ENCODE data around the gene APP. TPM values are rescaled to one million over a fixed set of nuclear protein-coding genes. Genes with fewer than 3 reads are reported as not detected.

Gene APP
- total RNA-seq, 4 donors from 2014 or later, result 209 to 297 (median 240) TPM

DNA sequence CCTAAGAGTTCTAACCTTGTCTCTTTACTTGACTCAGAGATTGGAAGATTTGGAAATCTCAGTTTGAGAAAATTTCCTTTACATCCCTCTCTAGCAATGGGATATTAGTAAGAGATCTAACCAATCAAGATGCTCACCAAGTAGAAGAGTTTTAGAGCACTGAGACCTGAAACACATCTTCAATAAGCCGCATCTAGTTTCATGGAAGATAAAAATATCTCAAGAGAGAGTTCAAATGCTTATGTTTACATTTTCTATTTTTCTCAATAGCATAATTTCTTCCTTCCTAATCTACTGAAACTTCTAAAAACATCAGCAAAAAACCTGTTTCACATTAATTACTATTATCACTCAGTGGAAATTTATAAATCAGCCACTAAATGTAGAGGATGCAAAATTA, 165.1 kb downstream of the APP start:
- H3K4me1 ChIP-seq, result peaks cover 0 to 3% (median 0%) of the 10 kb centered on the region in 4 donors
- DNase-seq, result no peak
- H3K9me3 ChIP-seq, result no peaks in the 10 kb centered on the region

GRCh38 chr21:26003404-26003803, 167.2 kb downstream of the APP start:
- Histone ChIP-seq H3K4me3 (no peak overlapping the region), H3K9me3 (no peaks in the 10 kb centered on the region), H3K27ac (no peak overlapping the region), H3K36me3 (no peaks in the 10 kb centered on the region), H3K27me3 (no peaks in the 10 kb centered on the region), H3K4me1 (peaks cover 0 to 3% (median 0%) of the 10 kb centered on the region in 4 donors)
- TF ChIP-seq POLR2A (IDR thresholded peaks at IDR 0.05), result no peak
- TF ChIP-seq, protein P1, sequence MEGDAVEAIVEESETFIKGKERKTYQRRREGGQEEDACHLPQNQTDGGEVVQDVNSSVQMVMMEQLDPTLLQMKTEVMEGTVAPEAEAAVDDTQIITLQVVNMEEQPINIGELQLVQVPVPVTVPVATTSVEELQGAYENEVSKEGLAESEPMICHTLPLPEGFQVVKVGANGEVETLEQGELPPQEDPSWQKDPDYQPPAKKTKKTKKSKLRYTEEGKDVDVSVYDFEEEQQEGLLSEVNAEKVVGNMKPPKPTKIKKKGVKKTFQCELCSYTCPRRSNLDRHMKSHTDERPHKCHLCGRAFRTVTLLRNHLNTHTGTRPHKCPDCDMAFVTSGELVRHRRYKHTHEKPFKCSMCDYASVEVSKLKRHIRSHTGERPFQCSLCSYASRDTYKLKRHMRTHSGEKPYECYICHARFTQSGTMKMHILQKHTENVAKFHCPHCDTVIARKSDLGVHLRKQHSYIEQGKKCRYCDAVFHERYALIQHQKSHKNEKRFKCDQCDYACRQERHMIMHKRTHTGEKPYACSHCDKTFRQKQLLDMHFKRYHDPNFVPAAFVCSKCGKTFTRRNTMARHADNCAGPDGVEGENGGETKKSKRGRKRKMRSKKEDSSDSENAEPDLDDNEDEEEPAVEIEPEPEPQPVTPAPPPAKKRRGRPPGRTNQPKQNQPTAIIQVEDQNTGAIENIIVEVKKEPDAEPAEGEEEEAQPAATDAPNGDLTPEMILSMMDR (IDR thresholded peaks at IDR 0.05), result no peak
- no peak for DNase-seq

More for the DNA sequence above, 165.1 kb downstream of the APP start:
- H3K27ac ChIP-seq, result no peak overlapping the region
- H3K27me3 ChIP-seq, result no peaks in the 10 kb centered on the region
- no peaks in the 10 kb centered on the region for H3K36me3 ChIP-seq
- H3K4me3 ChIP-seq, result no peak overlapping the region
- TF ChIP-seq, protein P1 (IDR thresholded peaks at IDR 0.05), result no peak
- TF ChIP-seq POLR2A (IDR thresholded peaks at IDR 0.05), result no peak

GRCh38 chr21:26001356-26001755, 169.2 kb downstream of the APP start:
- Histone ChIP-seq H3K36me3 (no peaks in the 10 kb centered on the region), H3K27ac (no peak overlapping the region), H3K27me3 (no peaks in the 10 kb centered on the region), H3K4me1 (no peaks in the 10 kb centered on the region), H3K9me3 (no peaks in the 10 kb centered on the region), H3K4me3 (no peak overlapping the region)
- no peak for TF ChIP-seq POLR2A (IDR thresholded peaks at IDR 0.05)
- TF ChIP-seq, protein P1 (IDR thresholded peaks at IDR 0.05), result no peak
- DNase-seq, result no peak

DNA sequence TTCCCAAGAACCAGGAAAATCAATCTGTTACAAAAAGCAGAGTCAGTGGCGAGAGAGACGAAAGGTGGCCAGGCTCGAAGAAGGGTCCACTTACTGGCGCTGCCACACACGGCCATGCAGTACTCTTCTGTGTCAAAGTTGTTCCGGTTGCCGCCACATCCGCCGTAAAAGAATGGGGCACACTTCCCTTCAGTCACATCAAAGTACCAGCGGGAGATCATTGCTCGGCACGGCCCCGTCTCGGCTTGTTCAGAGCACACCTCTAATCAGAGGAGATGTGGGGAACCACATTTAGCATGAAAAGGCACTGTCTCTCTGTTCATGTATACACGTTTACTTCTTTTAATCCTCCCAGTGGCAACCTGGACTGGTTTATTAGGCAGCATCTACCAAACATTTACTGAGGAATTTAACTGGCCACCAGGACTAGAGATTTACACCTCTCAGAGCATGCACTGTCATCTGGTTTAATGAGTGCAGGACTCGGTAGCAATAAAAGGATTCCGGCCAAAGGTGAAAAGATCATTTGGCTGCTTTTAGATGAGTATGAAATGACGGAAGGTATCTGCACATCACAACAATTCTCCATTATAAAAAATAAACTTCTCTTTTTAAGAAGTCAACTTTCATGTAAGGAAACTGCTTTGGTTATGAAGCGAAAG, 170.5 kb downstream of the APP start:
- DNase-seq, result peak; percentile 31 to 66 (median 52)
- no peaks in the 10 kb centered on the region for H3K27me3 ChIP-seq
- no peak for TF ChIP-seq POLR2A (IDR thresholded peaks at IDR 0.05)
- TF ChIP-seq, protein P1 (IDR thresholded peaks at IDR 0.05), result peak in 2 of 6 experiments; percentile 17 to 29
- no peaks in the 10 kb centered on the region for H3K36me3 ChIP-seq
- H3K9me3 ChIP-seq, result no peaks in the 10 kb centered on the region
- no peaks in the 10 kb centered on the region for H3K4me1 ChIP-seq
- no peak overlapping the region for H3K4me3 ChIP-seq
- peak overlapping the region in 1 of 4 donors; percentile 25 for H3K27ac ChIP-seq

- no peak for DNase-seq
- no peak overlapping the region for H3K4me3 ChIP-seq
- no peak overlapping the region for H3K27ac ChIP-seq
- no peaks in the 10 kb centered on the region for H3K27me3 ChIP-seq
- no peaks in the 10 kb centered on the region for H3K36me3 ChIP-seq
- H3K9me3 ChIP-seq, result no peaks in the 10 kb centered on the region
- no peaks in the 10 kb centered on the region for H3K4me1 ChIP-seq
- TF ChIP-seq POLR2A (IDR thresholded peaks at IDR 0.05), result no peak
- TF ChIP-seq, protein P1 (IDR thresholded peaks at IDR 0.05), result no peak
These were observed 172.6 kb downstream of the APP start for GRCh38 chr21:25997788-25998611.
